Liver (tissue), 9 donors: ENCODE data around the gene FLNB. TPM values are rescaled to one million over a fixed set of nuclear protein-coding genes. Genes with fewer than 3 reads are reported as not detected.
A peak's percentile ranks its signal among the peaks of the same experiment; 100 is the strongest.

Experiments
- DNase-seq: peaks from one replicate; pipeline ENCODE4 v3.0.0-alpha.2; 2017; ENCODE audit warnings: low spot score
- H3K27ac ChIP-seq, 2 donors: one replicate each; pipeline ENCODE4 v1.7.0; 2013; ENCODE audit warnings: inconsistent platforms in 2 of 2, low read length in 2 of 2, control low read depth in 1 of 2, low read depth in 1 of 2, mild to moderate bottlenecking in 1 of 2
- H3K27me3 ChIP-seq, 4 donors: one replicate each; pipeline versions ENCODE4 v1.6.1 to v1.7.0; 2013; ENCODE audit warnings: low read length in 3 of 4, inconsistent platforms in 1 of 4, mild to moderate bottlenecking in 1 of 4, moderate library complexity in 1 of 4; ENCODE audit not compliant: control insufficient read depth in 4 of 4, insufficient read depth in 4 of 4
- H3K36me3 ChIP-seq, 4 donors: one replicate each; pipeline versions ENCODE4 v1.6.1 to v1.7.0; 2013; ENCODE audit warnings: low read length in 3 of 4, mild to moderate bottlenecking in 3 of 4, low read depth in 1 of 4, moderate library complexity in 1 of 4; ENCODE audit not compliant: control insufficient read depth in 4 of 4, insufficient read depth in 3 of 4
- H3K4me1 ChIP-seq, 4 donors: one replicate each; pipeline versions ENCODE4 v1.6.1 to v1.7.0; 2013; ENCODE audit warnings: low read length in 3 of 4, mild to moderate bottlenecking in 3 of 4, moderate library complexity in 1 of 4; ENCODE audit not compliant: control insufficient read depth in 4 of 4, insufficient read depth in 4 of 4
- H3K4me3 ChIP-seq, 3 donors: one replicate each; pipeline versions ENCODE4 v1.6.1 to v1.7.0; 2013; ENCODE audit warnings: low read length in 3 of 3, control low read depth in 1 of 3, low read depth in 1 of 3, mild to moderate bottlenecking in 1 of 3
- H3K9ac ChIP-seq, 2 donors: one replicate each; pipeline ENCODE4 v1.7.0; 2013; ENCODE audit warnings: low read length in 2 of 2, mild to moderate bottlenecking in 2 of 2, moderate library complexity in 2 of 2, control low read depth in 1 of 2, low read depth in 1 of 2
- H3K9me3 ChIP-seq, 4 donors: one replicate each; pipeline versions ENCODE4 v1.6.1 to v1.7.0; 2013; ENCODE audit warnings: low read length in 3 of 4; ENCODE audit not compliant: control insufficient read depth in 4 of 4
- ATF3 ChIP-seq: IDR thresholded peaks from 2 replicates; pipeline ENCODE4 v1.6.1; 2016; ENCODE audit warnings: antibody characterized with exemption
- CTCF ChIP-seq: fragments of 150-350 bp; IDR thresholded peaks from 2 replicates; pipeline ENCODE4 v1.5.1; 2017; ENCODE audit warnings: improper control_type of control experiment, low read depth, low read length; ENCODE audit not compliant: missing input control
- EGR1 ChIP-seq, 2 donors: IDR thresholded peaks; 2 replicates each; pipeline ENCODE4 v1.6.1; 2016 to 2018; ENCODE audit warnings: antibody characterized with exemption in 2 of 2, low read depth in 2 of 2
- FOXA1 ChIP-seq: IDR thresholded peaks from 2 replicates; pipeline ENCODE4 v1.6.1; 2016; ENCODE audit warnings: antibody characterized with exemption
- GABPA ChIP-seq, 2 donors: IDR thresholded peaks in 1 of 2; conservative IDR thresholded peaks in 1 of 2; 2 replicates each; pipeline ENCODE4 v1.6.1; 2016; ENCODE audit warnings: antibody characterized with exemption in 2 of 2, mild to moderate bottlenecking in 1 of 2, moderate library complexity in 1 of 2
- JUND ChIP-seq, 2 donors: IDR thresholded peaks; 2 replicates each; pipeline ENCODE4 v1.6.1; 2016; ENCODE audit warnings: antibody characterized with exemption in 2 of 2
- NR2F2 ChIP-seq: IDR thresholded peaks from 2 replicates; pipeline ENCODE4 v1.6.1; 2016; ENCODE audit warnings: antibody characterized with exemption
- RAD21 ChIP-seq, 2 donors: IDR thresholded peaks; 2 replicates each; pipeline ENCODE4 v1.6.1; 2016; ENCODE audit warnings: antibody characterized with exemption in 2 of 2, mild to moderate bottlenecking in 2 of 2
- REST ChIP-seq: IDR thresholded peaks from 2 replicates; pipeline ENCODE4 v1.6.1; 2016; ENCODE audit warnings: antibody characterized with exemption, mild to moderate bottlenecking
- RXRA ChIP-seq, 2 donors: IDR thresholded peaks; 2 replicates each; pipeline ENCODE4 v1.6.1; 2017 to 2018; ENCODE audit warnings: antibody characterized with exemption in 2 of 2, mild to moderate bottlenecking in 1 of 2
- TAF1 ChIP-seq: conservative IDR thresholded peaks from 2 replicates; pipeline ENCODE4 v1.6.1; 2016; ENCODE audit warnings: antibody characterized with exemption, mild to moderate bottlenecking
- ZBTB33 ChIP-seq: IDR thresholded peaks from 2 replicates; pipeline ENCODE4 v1.6.1; 2016; ENCODE audit warnings: antibody characterized with exemption
- WGBS: extraction: QIAGEN DNeasy Blood & Tissue Kit; methylation state at CpG from one replicate; pipeline ENCODE4 v1.1.7; 2013; 5-methylcytosine and 5-hydroxymethylcytosine counted together
- polyA plus RNA-seq, 2 donors: library from polyadenylated mRNA; stranded (reverse) in 1 of 2; unstranded in 1 of 2; fragments of 200-250 nt in 1 of 2; fragments of >200 nt in 1 of 2; fragmentation: Nextera tagmentation in 1 of 2; extraction: Ambion mirVana in 1 of 2; gene quantifications; one replicate each; pipeline versions ENCODE4 v1.2.1 to v1.2.3, GENCODE V29; 2013 to 2015
- total RNA-seq, 2 donors: library from RNA; depleted of rRNA; stranded (reverse); fragments of >200 nt; gene quantifications; one replicate each; pipeline ENCODE4 v1.2.3, GENCODE V29; 2014
- donor health status: healthy.
- donor health status: healthy.
- donor health status: healthy.
- donor health status: healthy.
- donor health status: healthy.

The FLNB gene
- total and polyA plus RNA-seq, 4 donors = 22.9 to 124 (median 44.3) TPM

GRCh38 chr3:58135712-58136543 lies 127.7 kb downstream of the FLNB start:
- 93% methylated on average over 14 of the region's 14 CpGs for WGBS
- no peaks in the 10 kb centered on the region for H3K9me3 ChIP-seq
- H3K36me3 ChIP-seq = peaks cover 2 to 67% (median 65%) of the 10 kb centered on the region in 4 donors
- TF ChIP-seq CTCF = peak; percentile 41
- no peak for TF ChIP-seq ATF3
- TF ChIP-seq ZBTB33 = no peak
- TF ChIP-seq JUND (IDR thresholded peaks at IDR 0.05) = no peak
- no peak for TF ChIP-seq REST
- TF ChIP-seq RAD21 (IDR thresholded peaks at IDR 0.05) = peak; percentile 21 to 71
- no peak for TF ChIP-seq TAF1
- TF ChIP-seq NR2F2 = no peak
- TF ChIP-seq EGR1 (IDR thresholded peaks at IDR 0.05; ENCODE audit: low read depth in 2 of 2) = no peak
- no peaks in the 10 kb centered on the region for H3K27me3 ChIP-seq
- no peak overlapping the region for H3K27ac ChIP-seq
- H3K4me1 ChIP-seq = peaks cover 0 to 14% (median 8%) of the 10 kb centered on the region in 4 donors
- H3K4me3 ChIP-seq = no peak overlapping the region
- no peak for DNase-seq
- H3K9ac ChIP-seq = no peak overlapping the region

- no peak for TF ChIP-seq RXRA (IDR thresholded peaks at IDR 0.05)
- no peak for TF ChIP-seq JUND (IDR thresholded peaks at IDR 0.05)
- TF ChIP-seq FOXA1 = no peak
- no peak for TF ChIP-seq GABPA (IDR thresholded peaks at IDR 0.05 in 1 of 2, conservative IDR thresholded peaks at IDR 0.05 in 1 of 2)
- TF ChIP-seq CTCF = no peak
- TF ChIP-seq RAD21 (IDR thresholded peaks at IDR 0.05) = no peak
- no peak for TF ChIP-seq ATF3
- TF ChIP-seq REST = no peak
- TF ChIP-seq NR2F2 = no peak
- TF ChIP-seq EGR1 (IDR thresholded peaks at IDR 0.05; ENCODE audit: low read depth in 2 of 2) = no peak
- DNase-seq = no peak
- 92% methylated on average over 4 of the region's 4 CpGs for WGBS
Observed at GRCh38 chr3:58137306-58137705, 129.1 kb downstream of the FLNB start.

More at GRCh38 chr3:58137306-58137705, 129.1 kb downstream of the FLNB start:
- H3K9me3 ChIP-seq = no peaks in the 10 kb centered on the region
- H3K4me1 ChIP-seq = peaks cover 0 to 16% (median 9%) of the 10 kb centered on the region in 4 donors
- H3K9ac ChIP-seq = no peak overlapping the region
- H3K36me3 ChIP-seq = peaks cover 2 to 68% (median 64%) of the 10 kb centered on the region in 4 donors
- no peaks in the 10 kb centered on the region for H3K27me3 ChIP-seq
- H3K4me3 ChIP-seq = no peak overlapping the region
- no peak overlapping the region for H3K27ac ChIP-seq
